ENCODE data around the gene NRG4. TPM values are rescaled to one million over a fixed set of nuclear protein-coding genes. Genes with fewer than 3 reads are reported as not detected.
"Not testable (repeated sequence)": the region's sequence is repeated elsewhere in the genome, so short reads cannot be mapped to it uniquely, and the experiment has no call there.

NRG4 gene
- total RNA-seq, 1 donor from 2014 or later, result 0.93 TPM

DNA sequence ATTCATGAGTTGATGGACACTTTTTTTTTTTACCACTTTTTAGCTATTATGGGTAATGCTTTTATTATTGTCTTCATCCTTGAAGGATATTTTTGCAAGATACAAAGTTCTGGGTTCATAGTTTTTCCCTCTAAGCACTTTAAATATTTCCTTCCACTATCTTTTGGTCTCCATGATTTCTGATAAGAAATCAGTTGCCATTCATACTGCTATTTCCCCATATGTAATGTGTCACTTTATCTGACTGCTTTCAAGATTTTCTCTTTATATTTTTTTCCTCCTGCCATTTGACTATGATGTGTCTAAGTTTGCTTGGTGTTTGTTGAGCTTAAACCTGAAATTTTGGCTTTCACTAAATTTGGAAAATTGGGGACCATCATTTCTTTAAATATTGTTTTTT lies 19.3 kb downstream of the NRG4 start:
- ChIA-PET CTCF (no interaction called here), POLR2A (interaction anchor here (0.7 kb wide), 2 partner anchors 15 to 1850 kb away, joined by 4 to 7 read pairs; no protein-coding TSS in a partner anchor)
- ATAC-seq (ENCODE audit: low read depth), result no peak

DNA sequence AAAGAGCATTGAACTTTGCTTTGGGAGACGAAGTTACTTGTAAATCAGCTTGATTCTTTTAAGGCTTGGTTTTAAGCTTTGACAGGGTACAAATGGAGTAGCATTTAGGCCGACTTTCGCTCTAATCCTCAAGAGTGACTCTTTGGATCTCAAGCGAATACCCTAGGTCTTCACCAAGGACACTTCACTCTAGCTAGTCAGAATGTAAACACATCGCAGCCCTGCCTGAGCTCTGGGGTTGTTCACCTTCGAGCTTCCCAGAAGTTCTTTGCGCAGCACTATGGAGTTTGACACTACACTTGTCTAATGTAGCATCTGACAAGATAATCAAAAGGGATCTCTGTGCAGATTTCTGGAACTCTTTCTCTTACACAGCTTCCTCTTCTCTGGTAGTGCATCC lies 22.3 kb downstream of the NRG4 start:
- Mint-ChIP-seq H3K4me1 (no peaks in the 10 kb centered on the region), H3K27ac (no peak overlapping the region), H3K27me3 (no peaks in the 10 kb centered on the region), H3K9me3 (peaks cover 13% of the 10 kb centered on the region), H3K36me3 (ENCODE audit: low read depth) (peaks cover 5% of the 10 kb centered on the region), H3K4me3 (no peak overlapping the region)
- ChIA-PET CTCF (no interaction called here), POLR2A (no interaction called here)
- ATAC-seq (ENCODE audit: low read depth), result no peak
- TF ChIP-seq, protein P1, sequence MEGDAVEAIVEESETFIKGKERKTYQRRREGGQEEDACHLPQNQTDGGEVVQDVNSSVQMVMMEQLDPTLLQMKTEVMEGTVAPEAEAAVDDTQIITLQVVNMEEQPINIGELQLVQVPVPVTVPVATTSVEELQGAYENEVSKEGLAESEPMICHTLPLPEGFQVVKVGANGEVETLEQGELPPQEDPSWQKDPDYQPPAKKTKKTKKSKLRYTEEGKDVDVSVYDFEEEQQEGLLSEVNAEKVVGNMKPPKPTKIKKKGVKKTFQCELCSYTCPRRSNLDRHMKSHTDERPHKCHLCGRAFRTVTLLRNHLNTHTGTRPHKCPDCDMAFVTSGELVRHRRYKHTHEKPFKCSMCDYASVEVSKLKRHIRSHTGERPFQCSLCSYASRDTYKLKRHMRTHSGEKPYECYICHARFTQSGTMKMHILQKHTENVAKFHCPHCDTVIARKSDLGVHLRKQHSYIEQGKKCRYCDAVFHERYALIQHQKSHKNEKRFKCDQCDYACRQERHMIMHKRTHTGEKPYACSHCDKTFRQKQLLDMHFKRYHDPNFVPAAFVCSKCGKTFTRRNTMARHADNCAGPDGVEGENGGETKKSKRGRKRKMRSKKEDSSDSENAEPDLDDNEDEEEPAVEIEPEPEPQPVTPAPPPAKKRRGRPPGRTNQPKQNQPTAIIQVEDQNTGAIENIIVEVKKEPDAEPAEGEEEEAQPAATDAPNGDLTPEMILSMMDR (IDR thresholded peaks at IDR 0.05), result no peak
- DNase-seq, result no peak
- intact Hi-C loops (cut with micrococcal nuclease), result no loop called here

More for the DNA sequence above, 19.3 kb downstream of the NRG4 start:
- Mint-ChIP-seq H3K27me3 (no peaks in the 10 kb centered on the region), H3K36me3 (ENCODE audit: low read depth) (peaks cover 5% of the 10 kb centered on the region), H3K4me3 (no peak overlapping the region), H3K9me3 (peaks cover 13% of the 10 kb centered on the region), H3K27ac (no peak overlapping the region), H3K4me1 (no peaks in the 10 kb centered on the region)
- intact Hi-C loops (cut with micrococcal nuclease), result no loop called here
- DNase-seq, result no peak
- TF ChIP-seq, protein P1 (IDR thresholded peaks at IDR 0.05), result no peak

DNA sequence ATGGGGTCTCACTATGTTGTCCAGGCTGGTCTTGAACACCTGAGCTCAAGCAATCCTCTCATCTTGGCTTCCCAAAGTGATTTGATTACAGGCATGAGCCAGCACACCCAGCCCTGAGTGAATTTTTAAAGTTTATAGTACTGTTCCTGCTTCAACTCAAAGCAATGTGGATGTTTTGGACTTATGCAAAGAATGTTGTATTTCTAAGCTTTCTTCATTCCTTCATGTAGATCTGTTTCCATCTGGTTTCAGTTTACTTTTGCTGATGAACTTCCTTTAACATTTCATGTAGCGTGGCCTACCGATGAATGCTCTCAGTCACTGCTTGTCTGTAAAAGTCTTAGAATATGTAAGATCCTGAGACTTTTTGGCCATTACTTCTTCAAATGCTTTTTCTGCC lies 23.2 kb downstream of the NRG4 start:
- Mint-ChIP-seq H3K36me3 (ENCODE audit: low read depth) (peaks cover 2% of the 10 kb centered on the region), H3K9me3 (peaks cover 9% of the 10 kb centered on the region), H3K4me3 (no peak overlapping the region), H3K27ac (no peak overlapping the region), H3K27me3 (no peaks in the 10 kb centered on the region), H3K4me1 (no peaks in the 10 kb centered on the region)
- POLR2A ChIA-PET, result no interaction called here
- TF ChIP-seq, protein P1 (IDR thresholded peaks at IDR 0.05), result no peak
- CTCF ChIA-PET, result no interaction called here
- DNase-seq (no peak), ATAC-seq (ENCODE audit: low read depth) (no peak)
- intact Hi-C loops (cut with micrococcal nuclease), result no loop called here

DNA sequence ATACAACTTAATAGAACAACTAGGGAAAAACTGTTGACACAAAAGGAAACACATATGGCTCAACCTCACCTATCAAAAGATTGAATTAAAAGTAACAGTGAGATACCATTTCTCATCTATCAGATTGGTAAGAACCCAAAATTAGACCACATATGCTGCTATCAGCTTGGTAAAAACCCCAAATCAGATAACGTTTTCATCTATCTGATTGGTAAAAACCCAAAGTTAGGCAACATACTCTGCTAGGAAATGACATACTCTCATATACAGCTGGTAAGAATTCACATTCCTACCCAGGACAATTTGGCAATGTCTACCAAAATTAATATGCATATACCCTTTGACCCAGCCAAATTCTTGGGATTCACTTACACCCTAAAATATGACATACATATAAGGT lies 26.3 kb downstream of the NRG4 start:
- intact Hi-C loops (cut with micrococcal nuclease), result no loop called here
- no peaks in the 10 kb centered on the region for H3K9me3 Mint-ChIP-seq
- H3K27ac Mint-ChIP-seq, result no peak overlapping the region
- H3K4me3 Mint-ChIP-seq, result no peak overlapping the region
- H3K4me1 Mint-ChIP-seq, result no peaks in the 10 kb centered on the region
- H3K27me3 Mint-ChIP-seq, result peaks cover 1% of the 10 kb centered on the region
- ChIA-PET POLR2A (no interaction called here), CTCF (no interaction called here)
- no peak for ATAC-seq (ENCODE audit: low read depth)
- TF ChIP-seq, protein P1 (IDR thresholded peaks at IDR 0.05), result no peak
- no peaks in the 10 kb centered on the region for H3K36me3 Mint-ChIP-seq (ENCODE audit: low read depth)
- DNase-seq, result no peak

DNA sequence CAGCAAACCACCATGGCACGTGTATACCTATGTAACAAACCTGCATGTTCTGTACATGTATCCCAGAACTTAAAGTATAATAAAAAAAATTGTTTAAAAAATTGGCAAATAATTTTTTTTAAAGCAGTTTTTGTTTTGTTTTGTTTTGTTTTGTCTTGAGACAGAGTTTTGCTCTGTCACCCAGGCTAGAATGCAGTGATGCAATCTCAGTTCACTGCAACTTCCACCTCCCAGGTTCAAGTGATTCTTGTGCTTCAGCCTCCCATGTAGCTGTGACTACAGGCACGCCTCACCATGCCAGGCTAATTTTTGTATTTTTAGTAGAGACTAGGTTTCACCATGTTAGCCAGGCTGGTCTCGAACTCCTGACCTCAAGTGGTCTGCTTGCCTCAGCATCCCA lies 27.5 kb downstream of the NRG4 start:
- H3K4me1 Mint-ChIP-seq; CTCF ChIA-PET; H3K4me3 Mint-ChIP-seq; DNase-seq; ATAC-seq (ENCODE audit: low read depth); intact Hi-C loops (cut with micrococcal nuclease); H3K27me3 Mint-ChIP-seq; H3K9me3 Mint-ChIP-seq; H3K27ac Mint-ChIP-seq; POLR2A ChIA-PET; H3K36me3 Mint-ChIP-seq (ENCODE audit: low read depth): not testable (repeated sequence)

DNA sequence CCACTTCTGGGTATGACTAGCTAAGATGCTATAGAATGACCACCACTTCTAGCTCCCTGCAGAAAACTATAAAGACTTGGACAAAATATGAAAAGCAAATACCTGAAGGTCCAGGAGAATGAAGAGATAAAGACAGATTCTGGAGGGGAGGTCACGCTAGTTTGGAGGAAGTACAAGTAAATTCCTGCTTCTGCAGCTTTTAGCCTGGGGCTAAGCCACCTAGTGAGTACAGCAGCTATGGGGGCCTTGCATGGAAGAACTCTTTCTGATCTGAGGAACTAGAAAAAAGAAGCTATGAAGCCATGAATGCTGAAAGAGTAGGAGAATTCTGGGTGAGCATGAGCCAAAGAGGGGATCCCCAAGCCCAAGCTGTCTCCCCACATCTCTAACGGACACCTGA lies 29.8 kb downstream of the NRG4 start:
- intact Hi-C loops (cut with micrococcal nuclease), result no loop called here
- CTCF ChIA-PET, result no interaction called here
- H3K27me3 Mint-ChIP-seq, result peaks cover 6% of the 10 kb centered on the region

More for the DNA sequence above, 29.8 kb downstream of the NRG4 start:
- H3K36me3 Mint-ChIP-seq (ENCODE audit: low read depth), result no peaks in the 10 kb centered on the region
- no peak overlapping the region for H3K4me3 Mint-ChIP-seq
- no peaks in the 10 kb centered on the region for H3K4me1 Mint-ChIP-seq
- POLR2A ChIA-PET, result no interaction called here
- no peaks in the 10 kb centered on the region for H3K9me3 Mint-ChIP-seq
- ATAC-seq (ENCODE audit: low read depth) (no peak), DNase-seq (no peak)
- H3K27ac Mint-ChIP-seq, result no peak overlapping the region
- TF ChIP-seq, protein P1 (IDR thresholded peaks at IDR 0.05), result no peak

Data from activated B cell treated with CpG ODN at 0.5 μM for 24 hours (primary cell).